Measurements from ENCODE around the gene ZNF423.

DNA sequence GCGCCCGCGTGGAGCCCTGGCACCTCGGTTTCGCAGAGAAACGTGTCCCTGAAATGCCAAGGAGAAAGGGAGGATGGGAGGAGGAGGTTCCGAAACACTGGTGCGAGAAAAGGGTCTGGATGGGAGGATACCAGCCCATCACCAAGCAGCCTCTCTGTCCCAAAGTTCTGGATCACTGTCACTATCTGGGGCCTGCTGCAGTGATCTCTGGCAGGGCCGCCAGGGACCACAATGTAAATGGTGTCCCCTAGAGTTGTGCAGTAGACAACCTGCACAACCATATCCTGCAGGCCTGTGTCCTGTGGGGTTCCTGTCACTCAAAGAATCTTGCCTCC is 253.0 kb downstream of the ZNF423 start:
- TF ChIP-seq, protein P1, sequence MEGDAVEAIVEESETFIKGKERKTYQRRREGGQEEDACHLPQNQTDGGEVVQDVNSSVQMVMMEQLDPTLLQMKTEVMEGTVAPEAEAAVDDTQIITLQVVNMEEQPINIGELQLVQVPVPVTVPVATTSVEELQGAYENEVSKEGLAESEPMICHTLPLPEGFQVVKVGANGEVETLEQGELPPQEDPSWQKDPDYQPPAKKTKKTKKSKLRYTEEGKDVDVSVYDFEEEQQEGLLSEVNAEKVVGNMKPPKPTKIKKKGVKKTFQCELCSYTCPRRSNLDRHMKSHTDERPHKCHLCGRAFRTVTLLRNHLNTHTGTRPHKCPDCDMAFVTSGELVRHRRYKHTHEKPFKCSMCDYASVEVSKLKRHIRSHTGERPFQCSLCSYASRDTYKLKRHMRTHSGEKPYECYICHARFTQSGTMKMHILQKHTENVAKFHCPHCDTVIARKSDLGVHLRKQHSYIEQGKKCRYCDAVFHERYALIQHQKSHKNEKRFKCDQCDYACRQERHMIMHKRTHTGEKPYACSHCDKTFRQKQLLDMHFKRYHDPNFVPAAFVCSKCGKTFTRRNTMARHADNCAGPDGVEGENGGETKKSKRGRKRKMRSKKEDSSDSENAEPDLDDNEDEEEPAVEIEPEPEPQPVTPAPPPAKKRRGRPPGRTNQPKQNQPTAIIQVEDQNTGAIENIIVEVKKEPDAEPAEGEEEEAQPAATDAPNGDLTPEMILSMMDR (IDR thresholded peaks at IDR 0.05): no peak
- TF ChIP-seq POLR2A (IDR thresholded peaks at IDR 0.05) (no peak), EP300 (IDR thresholded peaks at IDR 0.05) (no peak)
